Measurements from ENCODE around the gene RELN. TPM values are rescaled to one million over a fixed set of nuclear protein-coding genes. Genes with fewer than 3 reads are reported as not detected.

RELN gene
- total RNA-seq, 2 donors from 2014 or later, result 1.1 to 1.4 TPM

GRCh38 chr7:103480771-103481170 is 508.7 kb downstream of the RELN start:
- intact Hi-C loops (cut with DNase I), result no loop called here
- H3K27me3 ChIP-seq, result no peaks in the 10 kb centered on the region
- TF ChIP-seq, protein P1, sequence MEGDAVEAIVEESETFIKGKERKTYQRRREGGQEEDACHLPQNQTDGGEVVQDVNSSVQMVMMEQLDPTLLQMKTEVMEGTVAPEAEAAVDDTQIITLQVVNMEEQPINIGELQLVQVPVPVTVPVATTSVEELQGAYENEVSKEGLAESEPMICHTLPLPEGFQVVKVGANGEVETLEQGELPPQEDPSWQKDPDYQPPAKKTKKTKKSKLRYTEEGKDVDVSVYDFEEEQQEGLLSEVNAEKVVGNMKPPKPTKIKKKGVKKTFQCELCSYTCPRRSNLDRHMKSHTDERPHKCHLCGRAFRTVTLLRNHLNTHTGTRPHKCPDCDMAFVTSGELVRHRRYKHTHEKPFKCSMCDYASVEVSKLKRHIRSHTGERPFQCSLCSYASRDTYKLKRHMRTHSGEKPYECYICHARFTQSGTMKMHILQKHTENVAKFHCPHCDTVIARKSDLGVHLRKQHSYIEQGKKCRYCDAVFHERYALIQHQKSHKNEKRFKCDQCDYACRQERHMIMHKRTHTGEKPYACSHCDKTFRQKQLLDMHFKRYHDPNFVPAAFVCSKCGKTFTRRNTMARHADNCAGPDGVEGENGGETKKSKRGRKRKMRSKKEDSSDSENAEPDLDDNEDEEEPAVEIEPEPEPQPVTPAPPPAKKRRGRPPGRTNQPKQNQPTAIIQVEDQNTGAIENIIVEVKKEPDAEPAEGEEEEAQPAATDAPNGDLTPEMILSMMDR (IDR thresholded peaks at IDR 0.05), result no peak

GRCh38 chr7:103474956-103475355 is 514.5 kb downstream of the RELN start:
- H3K27ac ChIP-seq, result no peak overlapping the region
- intact Hi-C loops (cut with DNase I), result no loop called here
- H3K4me3 ChIP-seq, result no peak overlapping the region
- no peaks in the 10 kb centered on the region for H3K4me1 ChIP-seq
- TF ChIP-seq, protein P1 (IDR thresholded peaks at IDR 0.05), result no peak
- H3K9ac ChIP-seq (ENCODE audit: low read depth in 2 of 2, low read length in 2 of 2), result no peak overlapping the region
- no peak for DNase-seq
- no peaks in the 10 kb centered on the region for H3K9me3 ChIP-seq
- H3K36me3 ChIP-seq, result no peaks in the 10 kb centered on the region
- H3K27me3 ChIP-seq, result no peaks in the 10 kb centered on the region

More at GRCh38 chr7:103480771-103481170, 508.7 kb downstream of the RELN start:
- no peak overlapping the region for H3K4me3 ChIP-seq
- no peak for DNase-seq
- H3K9ac ChIP-seq (ENCODE audit: low read depth in 2 of 2, low read length in 2 of 2), result no peak overlapping the region
- H3K9me3 ChIP-seq, result no peaks in the 10 kb centered on the region
- no peak overlapping the region for H3K27ac ChIP-seq
- H3K4me1 ChIP-seq, result no peaks in the 10 kb centered on the region
- H3K36me3 ChIP-seq, result no peaks in the 10 kb centered on the region

- Histone ChIP-seq H3K27ac (no peak overlapping the region), H3K9me3 (no peaks in the 10 kb centered on the region), H3K4me1 (no peaks in the 10 kb centered on the region), H3K27me3 (no peaks in the 10 kb centered on the region), H3K4me3 (no peak overlapping the region), H3K36me3 (no peaks in the 10 kb centered on the region), H3K9ac (ENCODE audit: low read depth in 2 of 2, low read length in 2 of 2) (no peak overlapping the region)
- DNase-seq, result no peak
- intact Hi-C loops (cut with DNase I), result no loop called here
- TF ChIP-seq, protein P1 (IDR thresholded peaks at IDR 0.05), result no peak
These were observed 520.1 kb downstream of the RELN start for GRCh38 chr7:103469095-103469948.

DNA sequence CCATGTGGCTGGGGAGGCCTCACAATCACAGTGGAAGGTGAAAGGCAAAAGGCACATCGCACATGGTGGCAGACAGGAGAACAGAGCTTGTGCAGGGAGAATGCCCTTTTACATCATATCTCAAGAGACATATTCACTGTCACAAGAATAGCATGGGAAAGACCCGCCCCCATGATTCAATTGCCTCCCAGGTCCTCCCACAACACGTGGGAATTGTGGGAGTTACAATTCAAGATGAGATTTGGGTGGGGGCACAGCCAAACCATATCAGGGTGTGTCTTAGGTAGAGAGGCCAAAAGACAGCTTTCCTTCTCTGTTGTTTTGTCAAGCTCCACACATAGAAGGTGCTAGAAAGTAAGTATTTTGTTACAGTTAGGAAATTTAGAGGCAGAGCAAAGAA is 522.6 kb downstream of the RELN start:
- H3K4me3 ChIP-seq, result no peak overlapping the region
- TF ChIP-seq, protein P1 (IDR thresholded peaks at IDR 0.05), result no peak
- H3K4me1 ChIP-seq, result no peaks in the 10 kb centered on the region
- H3K27me3 ChIP-seq, result no peaks in the 10 kb centered on the region
- DNase-seq, result no peak
- H3K9me3 ChIP-seq, result no peaks in the 10 kb centered on the region
- no peaks in the 10 kb centered on the region for H3K36me3 ChIP-seq
- no peak overlapping the region for H3K9ac ChIP-seq (ENCODE audit: low read depth in 2 of 2, low read length in 2 of 2)
- no peak overlapping the region for H3K27ac ChIP-seq
- intact Hi-C loops (cut with DNase I), result no loop called here

DNA sequence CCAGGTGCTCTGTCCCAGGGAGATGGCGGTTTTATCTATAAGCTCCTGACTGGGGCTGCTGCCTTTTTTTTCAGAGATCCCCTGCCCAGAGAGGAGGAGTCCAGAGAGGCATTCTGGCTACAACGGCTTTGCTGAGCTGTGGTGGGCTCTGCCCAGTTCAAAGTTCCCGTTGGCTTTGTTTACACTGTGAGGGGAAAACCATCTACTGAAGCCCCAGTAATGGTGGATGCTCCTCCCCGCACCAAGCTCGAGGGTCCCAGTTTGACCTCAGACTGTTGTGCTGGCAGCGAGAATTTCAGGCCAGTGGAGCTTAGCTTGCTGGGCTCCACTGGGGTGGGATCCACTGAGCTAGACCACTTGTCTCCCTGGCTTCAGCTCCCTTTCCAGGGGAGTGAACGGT is 527.1 kb downstream of the RELN start:
- intact Hi-C loops (cut with DNase I), result no loop called here
- no peaks in the 10 kb centered on the region for H3K9me3 ChIP-seq
- no peak overlapping the region for H3K27ac ChIP-seq
- H3K27me3 ChIP-seq, result no peaks in the 10 kb centered on the region
- TF ChIP-seq, protein P1 (IDR thresholded peaks at IDR 0.05), result no peak
- H3K4me3 ChIP-seq, result no peak overlapping the region
- no peaks in the 10 kb centered on the region for H3K4me1 ChIP-seq
- H3K36me3 ChIP-seq, result no peaks in the 10 kb centered on the region
- H3K9ac ChIP-seq (ENCODE audit: low read depth in 2 of 2, low read length in 2 of 2), result no peak overlapping the region
- no peak for DNase-seq
